Measurements from ENCODE around the gene FLII.

DNA sequence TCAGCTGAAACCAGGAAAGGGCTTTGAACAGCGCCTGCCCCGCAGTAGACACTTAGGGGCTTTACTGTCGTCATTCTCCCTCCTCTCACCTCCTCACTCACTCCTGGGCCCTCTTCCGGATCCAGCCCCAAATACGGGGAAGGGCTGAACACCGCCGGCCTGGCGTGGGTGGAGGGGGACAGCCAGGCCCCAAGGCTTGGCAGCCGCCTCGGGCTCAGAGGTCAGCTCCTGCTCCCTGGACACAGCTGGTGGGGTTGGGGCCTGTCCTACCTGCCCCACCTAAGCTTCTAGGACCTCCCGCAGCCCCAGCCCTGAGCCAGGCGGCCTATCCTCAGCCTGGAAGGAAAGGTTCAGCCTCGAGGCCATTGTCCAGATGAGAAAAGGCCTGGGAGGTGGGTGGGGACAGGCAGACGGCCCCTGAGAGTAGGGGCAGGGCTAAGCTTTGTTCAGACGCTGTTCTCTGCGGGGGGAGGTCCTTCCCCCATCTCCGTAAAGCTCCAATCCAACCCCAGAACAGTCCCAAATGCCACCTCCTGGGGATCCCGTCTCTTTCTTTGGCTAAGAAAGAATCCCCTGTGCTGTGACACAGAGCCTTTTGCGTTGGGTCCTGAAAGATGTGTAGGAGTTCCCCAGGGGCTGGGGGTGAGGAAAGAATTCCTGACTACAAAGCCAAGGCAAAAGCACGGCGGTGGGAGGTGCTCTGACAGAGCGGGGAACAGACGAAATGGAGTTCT lies 34.0 kb downstream of the FLII start:
- TF ChIP-seq CTCF (conservative IDR thresholded peaks at IDR 0.05; ENCODE audit: low read depth, low read length) (no peak), EZH2 (IDR thresholded peaks at IDR 0.05; ENCODE audit: borderline replicate concordance, low read depth, low read length, poor library complexity, severe bottlenecking) (no peak)

Measured in A673 (cell line).